ENCODE measurements around the gene VPS37D. TPM values are rescaled to one million over a fixed set of nuclear protein-coding genes. Genes with fewer than 3 reads are reported as not detected.

VPS37D gene
- polyA plus RNA-seq, 1 donor (not counting 4 experiments of a cell fraction or from before 2014, with no cell fraction given): 0.81 TPM

GRCh38 chr7:73622909-73623797 is 44.5 kb upstream of the VPS37D start:
- Histone ChIP-seq H3K9ac (ENCODE audit: control insufficient read depth, extremely low read depth, insufficient read depth, low read length) (no peak overlapping the region), H3K36me3 (ENCODE audit: control insufficient read depth in 2 of 2, extremely low read depth in 1 of 2, insufficient read depth in 2 of 2, low read length in 2 of 2) (no peaks in the 10 kb centered on the region), H3K79me2 (ENCODE audit: control insufficient read depth, insufficient read depth, low read length) (no peaks in the 10 kb centered on the region), H3K4me3 (ENCODE audit: control insufficient read depth in 2 of 3, extremely low read depth in 1 of 3, insufficient read depth in 2 of 3, low read depth in 1 of 3, low read length in 3 of 3) (peak overlapping the region in 2 of 3 experiments; percentile 38 to 50), H3K9me3 (ENCODE audit: control insufficient read depth, low read depth, low read length) (no peaks in the 10 kb centered on the region), H3K27me3 (ENCODE audit: control insufficient read depth, extremely low read depth, insufficient read depth, low read length) (peaks cover 35% of the 10 kb centered on the region), H2AFZ (ENCODE audit: control insufficient read depth, low read length) (no peak overlapping the region), H3K4me1 (ENCODE audit: control insufficient read depth, extremely low read depth, insufficient read depth, low read length) (peaks cover 8% of the 10 kb centered on the region), H4K20me1 (ENCODE audit: control insufficient read depth, extremely low read depth, insufficient read depth, low read length) (no peaks in the 10 kb centered on the region), H3K4me2 (ENCODE audit: control insufficient read depth, extremely low read depth, insufficient read depth, low read depth, low read length) (peak overlapping the region; percentile 32), H3K9me1 (ENCODE audit: control insufficient read depth, extremely low read depth, insufficient read depth, low read length) (no peaks in the 10 kb centered on the region), H3K27ac (ENCODE audit: control insufficient read depth, insufficient read depth, low read length) (no peak overlapping the region)
- dilution Hi-C loops (cut with MboI; ENCODE audit: extremely low pct_ligation_motif_present, low sequenced_read_pairs): no loop called here
- FAIRE-seq (no peak), DNase-seq (ENCODE audit: low read depth, low spot score) (no peak)
- TF ChIP-seq, protein P1, sequence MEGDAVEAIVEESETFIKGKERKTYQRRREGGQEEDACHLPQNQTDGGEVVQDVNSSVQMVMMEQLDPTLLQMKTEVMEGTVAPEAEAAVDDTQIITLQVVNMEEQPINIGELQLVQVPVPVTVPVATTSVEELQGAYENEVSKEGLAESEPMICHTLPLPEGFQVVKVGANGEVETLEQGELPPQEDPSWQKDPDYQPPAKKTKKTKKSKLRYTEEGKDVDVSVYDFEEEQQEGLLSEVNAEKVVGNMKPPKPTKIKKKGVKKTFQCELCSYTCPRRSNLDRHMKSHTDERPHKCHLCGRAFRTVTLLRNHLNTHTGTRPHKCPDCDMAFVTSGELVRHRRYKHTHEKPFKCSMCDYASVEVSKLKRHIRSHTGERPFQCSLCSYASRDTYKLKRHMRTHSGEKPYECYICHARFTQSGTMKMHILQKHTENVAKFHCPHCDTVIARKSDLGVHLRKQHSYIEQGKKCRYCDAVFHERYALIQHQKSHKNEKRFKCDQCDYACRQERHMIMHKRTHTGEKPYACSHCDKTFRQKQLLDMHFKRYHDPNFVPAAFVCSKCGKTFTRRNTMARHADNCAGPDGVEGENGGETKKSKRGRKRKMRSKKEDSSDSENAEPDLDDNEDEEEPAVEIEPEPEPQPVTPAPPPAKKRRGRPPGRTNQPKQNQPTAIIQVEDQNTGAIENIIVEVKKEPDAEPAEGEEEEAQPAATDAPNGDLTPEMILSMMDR (optimal IDR thresholded peaks at IDR 0.05 in 1 of 3, IDR thresholded peaks at IDR 0.05 in 1 of 3, conservative IDR thresholded peaks at IDR 0.05 in 1 of 3; ENCODE audit: extremely low read depth in 1 of 3, insufficient read depth in 2 of 3, low read length in 3 of 3): no peak
- TF ChIP-seq EZH2 (IDR thresholded peaks at IDR 0.05; ENCODE audit: low read length): peak; percentile 72

- Histone ChIP-seq H3K9me3 (ENCODE audit: control insufficient read depth, low read depth, low read length) (no peaks in the 10 kb centered on the region), H3K4me2 (ENCODE audit: control insufficient read depth, extremely low read depth, insufficient read depth, low read depth, low read length) (peak within 1 kb of the TSS; percentile 74), H2AFZ (ENCODE audit: control insufficient read depth, low read length) (peak within 1 kb of the TSS; percentile 69), H3K9ac (ENCODE audit: control insufficient read depth, extremely low read depth, insufficient read depth, low read length) (peak within 1 kb of the TSS; percentile 33), H3K27ac (ENCODE audit: control insufficient read depth, insufficient read depth, low read length) (no peak within 1 kb of the TSS), H3K79me2 (ENCODE audit: control insufficient read depth, insufficient read depth, low read length) (no peaks in the 10 kb centered on the region), H3K4me1 (ENCODE audit: control insufficient read depth, extremely low read depth, insufficient read depth, low read length) (peaks cover 8% of the 10 kb centered on the region), H4K20me1 (ENCODE audit: control insufficient read depth, extremely low read depth, insufficient read depth, low read length) (no peaks in the 10 kb centered on the region), H3K9me1 (ENCODE audit: control insufficient read depth, extremely low read depth, insufficient read depth, low read length) (no peaks in the 10 kb centered on the region), H3K27me3 (ENCODE audit: control insufficient read depth, extremely low read depth, insufficient read depth, low read length) (peaks cover 43% of the 10 kb centered on the region), H3K4me3 (ENCODE audit: control insufficient read depth in 2 of 3, extremely low read depth in 1 of 3, insufficient read depth in 2 of 3, low read depth in 1 of 3, low read length in 3 of 3) (peak within 1 kb of the TSS; percentile 44 to 50 (median 49)), H3K36me3 (ENCODE audit: control insufficient read depth in 2 of 2, extremely low read depth in 1 of 2, insufficient read depth in 2 of 2, low read length in 2 of 2) (no peaks in the 10 kb centered on the region)
- dilution Hi-C loops (cut with MboI; ENCODE audit: extremely low pct_ligation_motif_present, low sequenced_read_pairs): no loop called here
- DNase-seq (ENCODE audit: low read depth, low spot score) (no peak), FAIRE-seq (no peak)
- TF ChIP-seq, protein P1 (optimal IDR thresholded peaks at IDR 0.05 in 1 of 3, IDR thresholded peaks at IDR 0.05 in 1 of 3, conservative IDR thresholded peaks at IDR 0.05 in 1 of 3; ENCODE audit: extremely low read depth in 1 of 3, insufficient read depth in 2 of 3, low read length in 3 of 3): no peak
- peak; percentile 74 for TF ChIP-seq EZH2 (IDR thresholded peaks at IDR 0.05; ENCODE audit: low read length)
These were observed 43.6 kb upstream of the VPS37D start, which contains the start of gene MLXIPL for GRCh38 chr7:73623798-73624668. Gene MLXIPL, minus strand, starts transcription at chr7:73624522. Its CDS starts 30 bp downstream, at chr7:73624492.
